Hippocampal formation (tissue), 2 donors: ENCODE data around the gene UGT8.
A peak's percentile ranks its signal among the peaks of the same experiment; 100 is the strongest.
"Not testable (repeated sequence)": the region's sequence is repeated elsewhere in the genome, so short reads cannot be mapped to it uniquely, and the experiment has no call there.

Source experiments
- DNase-seq, 2 donors: peaks; one replicate each; lab custom pipeline; 2025; lab: John Stamatoyannopoulos, UW

Gene UGT8, protein sequence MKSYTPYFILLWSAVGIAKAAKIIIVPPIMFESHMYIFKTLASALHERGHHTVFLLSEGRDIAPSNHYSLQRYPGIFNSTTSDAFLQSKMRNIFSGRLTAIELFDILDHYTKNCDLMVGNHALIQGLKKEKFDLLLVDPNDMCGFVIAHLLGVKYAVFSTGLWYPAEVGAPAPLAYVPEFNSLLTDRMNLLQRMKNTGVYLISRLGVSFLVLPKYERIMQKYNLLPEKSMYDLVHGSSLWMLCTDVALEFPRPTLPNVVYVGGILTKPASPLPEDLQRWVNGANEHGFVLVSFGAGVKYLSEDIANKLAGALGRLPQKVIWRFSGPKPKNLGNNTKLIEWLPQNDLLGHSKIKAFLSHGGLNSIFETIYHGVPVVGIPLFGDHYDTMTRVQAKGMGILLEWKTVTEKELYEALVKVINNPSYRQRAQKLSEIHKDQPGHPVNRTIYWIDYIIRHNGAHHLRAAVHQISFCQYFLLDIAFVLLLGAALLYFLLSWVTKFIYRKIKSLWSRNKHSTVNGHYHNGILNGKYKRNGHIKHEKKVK

DNA sequence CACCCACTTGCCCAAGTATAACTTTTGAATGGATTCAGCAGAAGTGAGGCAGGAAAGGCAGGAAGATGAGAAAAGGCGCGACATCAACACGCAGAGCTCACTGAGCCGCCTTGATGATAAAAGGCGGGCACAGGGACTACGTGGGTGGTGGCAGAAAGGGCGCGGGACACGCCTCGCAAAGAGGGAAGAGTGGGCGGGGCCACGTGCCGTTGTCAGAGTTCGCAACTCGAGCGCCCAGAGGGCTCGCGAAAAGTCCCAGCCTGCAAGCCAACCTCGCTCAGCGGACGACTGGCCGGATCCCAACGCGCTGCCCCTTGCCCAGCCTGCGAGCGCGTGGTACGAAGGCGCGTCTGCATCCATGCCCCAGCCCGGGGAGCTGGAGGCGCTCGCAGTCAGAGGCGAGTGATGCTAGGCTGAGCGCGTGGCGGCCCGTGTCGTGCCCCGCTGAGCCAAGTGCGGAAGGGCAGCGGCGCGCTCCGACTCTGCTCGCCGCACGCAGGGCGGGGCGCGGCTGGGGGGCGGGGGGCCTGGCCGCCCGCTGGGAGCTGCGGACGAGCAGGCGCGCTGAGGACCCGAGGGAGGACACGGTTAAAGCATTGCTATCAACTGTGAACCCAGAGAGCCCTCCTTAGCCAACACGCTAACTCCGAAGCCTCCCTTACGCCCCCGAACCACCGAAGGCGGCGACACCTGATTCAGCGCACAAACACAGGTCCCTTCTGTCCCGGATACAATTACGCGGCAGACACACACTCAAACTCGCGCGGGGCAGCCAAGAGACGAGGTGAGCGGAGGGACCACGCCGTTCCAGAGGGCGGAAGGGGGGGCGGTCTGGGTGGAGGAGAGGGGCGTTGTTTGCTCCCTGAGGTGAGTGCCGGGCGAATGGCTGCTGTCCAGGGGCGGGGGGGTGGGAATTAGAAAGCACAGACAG is at the start of gene UGT8:
Gene UGT8, plus strand, starts transcription at position 617 of the 931 bp plus-strand sequence. CDS start 24,074 bp downstream, outside the sequence.
- peak; percentile 82 to 87 for DNase-seq

DNA sequence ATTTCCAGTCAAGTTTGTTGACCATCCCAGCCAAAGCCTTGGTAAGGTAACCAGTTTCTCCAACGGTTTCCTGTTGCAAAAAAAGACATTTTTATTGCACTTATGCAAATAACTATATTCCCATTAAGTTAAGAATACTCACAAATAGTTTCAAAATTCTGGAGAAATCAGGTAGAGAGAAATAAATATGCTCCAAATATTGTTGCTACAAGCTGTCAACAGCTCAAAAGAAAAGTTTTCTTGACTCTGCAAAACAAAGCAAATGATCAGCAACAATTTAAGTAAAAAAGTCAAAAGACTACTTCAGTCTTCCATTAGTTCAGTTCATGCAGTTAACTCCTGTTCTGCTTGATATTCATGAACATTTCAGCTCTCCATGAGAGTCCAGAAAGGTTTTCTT is 49.0 kb upstream of the UGT8 start:
- DNase-seq, result no peak

DNA sequence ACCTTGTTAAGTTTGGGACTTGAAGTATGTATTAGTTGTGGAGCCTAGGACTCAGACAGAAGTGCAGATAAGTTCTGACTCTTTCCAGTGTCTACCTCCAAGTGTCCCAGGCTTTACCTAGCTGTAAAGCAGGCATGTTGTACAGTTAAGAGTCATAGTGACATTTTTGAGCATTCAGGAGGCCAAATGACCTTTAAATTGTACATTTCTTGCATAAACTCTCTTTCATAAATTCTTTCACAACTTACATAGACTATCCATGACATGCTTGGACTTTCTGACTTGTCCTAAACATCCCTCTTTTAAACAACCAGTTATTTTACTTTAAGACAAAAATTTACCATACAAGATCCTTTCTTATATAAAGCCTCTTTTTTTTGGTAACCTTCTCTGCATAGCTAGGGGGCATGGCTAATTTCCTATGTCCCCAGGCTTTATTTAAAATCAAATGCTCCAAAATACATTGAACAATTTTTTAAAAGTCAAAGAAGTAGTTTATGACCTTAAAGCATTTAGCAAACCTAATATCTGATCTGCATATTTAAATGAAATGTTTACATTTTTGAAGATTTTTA is 40.1 kb upstream of the UGT8 start:
- no peak for DNase-seq

DNA sequence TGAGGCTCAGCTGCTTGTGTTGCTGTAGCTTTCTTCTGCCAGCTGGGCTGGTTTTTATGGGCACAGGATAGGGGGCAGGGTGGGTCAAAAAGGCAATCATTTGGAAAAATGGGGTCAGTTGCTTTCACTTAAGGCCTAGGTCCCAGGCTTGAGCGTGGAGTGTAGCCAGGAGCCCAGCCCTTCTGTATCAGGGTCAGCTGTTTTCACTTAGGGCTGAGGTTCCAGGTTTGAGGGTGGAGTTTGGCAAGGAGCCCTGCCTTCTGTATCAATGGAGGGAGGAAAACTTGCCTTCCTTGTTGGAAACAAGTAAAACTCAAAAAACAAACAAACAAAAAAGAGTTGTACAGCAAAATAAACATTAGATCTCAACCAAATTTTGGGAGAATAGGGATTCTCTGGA is 37.0 kb upstream of the UGT8 start:
- no peak for DNase-seq

DNA sequence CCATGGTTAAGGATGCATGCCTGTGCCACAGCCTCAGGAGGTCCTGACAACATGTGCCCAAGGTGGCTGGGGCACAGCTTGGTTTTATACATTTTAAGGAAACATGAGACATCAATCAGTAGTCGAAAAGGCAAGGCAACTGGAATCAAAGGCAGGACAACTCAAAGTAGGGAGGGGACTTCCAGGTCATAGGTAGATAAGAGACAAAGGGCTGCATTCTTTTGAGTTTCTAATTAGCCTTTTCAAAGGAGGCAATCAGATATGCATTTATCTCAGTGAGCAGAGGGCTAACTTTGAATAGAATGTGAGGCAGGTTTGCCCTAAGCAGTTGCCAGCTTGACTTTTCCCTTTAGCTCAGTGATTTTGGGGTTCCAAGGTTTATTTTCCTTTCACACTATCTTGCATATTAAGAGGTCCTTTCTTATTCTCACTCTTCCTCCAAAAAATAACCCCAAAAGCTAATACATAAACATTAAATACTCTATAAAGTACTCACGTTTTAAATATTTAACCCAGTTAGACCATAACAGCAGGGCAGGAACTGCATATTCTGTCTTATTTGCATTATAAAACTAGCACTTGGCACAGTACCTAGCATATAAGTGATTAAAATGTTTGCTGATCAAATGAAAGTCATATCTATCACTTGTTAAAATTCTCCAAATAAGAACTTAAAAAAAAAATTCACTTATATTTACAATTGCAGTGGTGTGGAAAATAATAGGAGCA is 36.3 kb upstream of the UGT8 start:
- no peak for DNase-seq

DNA sequence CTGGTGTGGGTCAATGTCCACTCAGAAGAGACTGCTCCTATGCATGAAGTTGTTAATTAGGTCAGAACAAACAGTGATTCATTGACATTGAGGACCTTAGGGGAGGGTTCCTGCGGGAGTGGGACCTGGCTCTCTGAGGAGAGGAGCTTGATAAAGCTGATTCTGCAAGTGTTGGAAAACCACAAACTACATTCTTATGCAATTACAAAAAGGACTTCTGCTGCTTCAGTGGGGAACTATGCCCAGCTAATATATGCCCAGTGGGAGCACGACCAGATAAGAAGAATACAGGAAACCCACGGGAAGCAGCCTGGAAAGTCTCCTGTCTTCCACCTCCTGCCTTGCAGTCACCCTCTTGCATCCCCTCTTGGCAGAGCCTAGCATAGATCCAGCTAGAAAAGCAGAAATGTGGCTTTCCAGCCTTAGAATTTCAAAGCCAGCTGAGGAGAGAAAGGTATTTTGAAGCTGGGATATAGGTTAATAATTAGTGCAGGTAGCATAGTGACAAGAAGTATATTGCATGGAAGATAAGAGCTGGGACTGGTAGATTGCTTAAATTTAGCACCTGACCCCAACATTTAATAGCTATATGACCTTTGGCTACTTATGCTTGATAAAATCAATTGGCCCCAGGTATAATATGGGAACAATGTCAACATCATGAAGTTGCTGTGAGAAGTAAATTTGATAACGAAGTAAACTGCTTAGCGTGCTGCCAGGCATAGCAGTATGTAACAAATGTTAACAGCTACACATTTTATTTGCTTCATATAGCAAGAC is 34.9 kb upstream of the UGT8 start:
- no peak for DNase-seq

DNA sequence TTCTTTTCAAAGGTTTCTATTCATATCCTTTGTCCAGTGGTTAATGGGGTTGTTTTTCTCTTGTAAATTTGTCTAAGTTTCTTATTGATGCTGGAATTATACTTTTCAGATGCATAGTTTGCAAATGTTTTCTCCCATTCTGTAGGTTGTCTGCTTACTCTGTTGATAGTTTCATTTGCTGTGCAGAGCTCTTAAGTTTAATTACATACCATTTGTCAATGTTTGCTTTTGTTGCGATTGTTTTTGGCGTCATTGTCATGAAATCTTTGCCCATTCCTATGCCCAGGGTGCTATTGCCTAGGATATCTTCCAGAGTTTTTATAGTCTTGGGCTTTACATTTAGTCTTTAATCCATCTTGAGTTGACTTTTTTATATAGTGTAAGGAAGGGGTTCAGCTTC is 21.2 kb upstream of the UGT8 start:
- no peak for DNase-seq

DNA sequence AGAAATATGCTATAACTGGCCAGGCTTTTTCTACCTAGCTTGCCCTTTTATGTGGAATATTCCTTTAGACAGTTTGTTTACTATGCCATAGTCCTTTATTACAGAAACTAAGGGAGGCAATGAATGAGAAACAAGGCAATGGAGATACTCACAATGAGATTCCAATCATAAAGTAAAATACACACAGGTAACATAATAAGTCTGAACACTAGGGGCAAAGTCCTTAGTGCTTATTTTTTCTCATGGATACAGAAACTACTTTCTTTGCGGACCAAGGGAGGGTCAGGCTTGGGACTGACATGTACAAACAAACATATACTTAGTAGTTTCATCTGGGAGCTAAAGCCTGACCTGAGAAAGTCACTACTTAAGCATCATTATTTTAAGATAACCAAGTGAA is 16.0 kb upstream of the UGT8 start:
- DNase-seq, result no peak

DNA sequence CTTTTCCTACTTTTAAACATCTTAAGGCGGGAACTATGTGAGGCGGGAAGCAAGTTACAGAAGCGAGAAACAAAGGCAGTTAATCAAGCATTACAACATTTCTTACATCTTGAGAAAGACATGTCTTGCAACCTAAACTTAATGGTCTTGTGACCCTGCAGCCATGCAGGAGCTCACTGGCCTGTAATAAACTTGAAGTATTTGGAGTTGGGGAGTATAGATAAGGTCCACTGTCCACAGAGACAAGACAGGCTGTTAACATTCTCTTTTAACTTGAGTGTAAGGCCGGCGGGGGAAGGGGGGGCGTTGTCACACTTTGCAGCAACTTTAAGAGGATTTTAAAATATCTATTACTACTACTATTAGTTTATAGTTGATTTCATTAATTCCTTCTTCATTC is 10.3 kb upstream of the UGT8 start:
- no peak for DNase-seq

DNA sequence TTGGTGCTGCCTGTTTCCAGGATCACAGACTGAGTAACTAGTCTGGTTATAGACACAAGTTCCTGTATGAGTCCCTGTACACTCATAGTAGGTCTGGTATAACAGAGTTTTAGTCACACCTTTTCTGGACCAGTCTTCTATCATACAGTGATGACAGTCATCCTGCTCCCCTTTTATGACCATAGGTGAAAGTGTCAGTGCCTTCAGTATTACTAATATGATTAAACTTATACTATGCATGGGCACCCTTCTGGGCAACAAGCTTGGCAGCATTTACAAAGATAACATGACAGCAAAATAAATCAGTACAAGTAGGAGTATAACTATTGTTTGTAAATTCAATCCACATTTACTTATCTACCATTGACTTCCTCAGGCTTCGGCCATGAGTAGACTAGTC is 8.2 kb upstream of the UGT8 start:
- not testable (repeated sequence) for DNase-seq

DNA sequence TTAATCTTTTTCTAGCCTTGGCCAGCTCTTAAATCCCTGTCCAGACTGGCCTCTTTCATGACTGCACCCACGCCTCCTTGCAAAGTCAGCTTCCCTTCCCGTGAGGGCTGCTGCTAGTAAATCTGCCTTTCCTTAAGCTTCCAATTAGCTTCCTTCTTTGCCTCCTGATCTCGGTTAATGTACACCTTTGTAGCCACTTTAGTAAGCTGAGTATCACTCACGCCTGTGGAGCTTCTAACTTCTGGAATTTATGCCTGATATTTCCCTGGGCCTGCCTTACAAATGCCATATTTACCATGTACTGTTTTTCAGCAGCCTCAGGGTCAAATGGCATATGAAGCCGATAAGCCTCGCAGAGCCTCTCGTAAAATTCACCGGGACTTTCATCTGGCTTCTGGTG is 5.1 kb upstream of the UGT8 start:
- no peak for DNase-seq

DNA sequence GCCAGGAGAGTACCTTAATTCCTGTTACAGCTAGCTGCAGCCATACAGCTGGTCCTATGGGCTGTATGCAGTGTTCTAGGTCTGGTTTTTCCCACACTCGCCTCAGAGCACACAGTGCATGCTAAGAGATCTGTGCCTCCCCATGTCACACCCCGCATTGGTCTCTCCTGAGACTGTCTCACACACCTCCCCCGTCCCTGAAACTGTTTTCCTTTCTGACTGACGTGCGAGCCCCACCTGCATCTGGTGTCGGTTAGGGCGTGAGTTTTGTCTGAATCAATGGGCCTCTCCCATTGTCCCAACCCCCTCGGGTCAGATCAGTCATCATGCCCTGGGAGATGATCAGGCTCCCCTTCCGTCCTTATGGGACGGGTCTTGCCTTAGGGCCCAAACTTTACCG is 3.4 kb upstream of the UGT8 start:
- no peak for DNase-seq

DNA sequence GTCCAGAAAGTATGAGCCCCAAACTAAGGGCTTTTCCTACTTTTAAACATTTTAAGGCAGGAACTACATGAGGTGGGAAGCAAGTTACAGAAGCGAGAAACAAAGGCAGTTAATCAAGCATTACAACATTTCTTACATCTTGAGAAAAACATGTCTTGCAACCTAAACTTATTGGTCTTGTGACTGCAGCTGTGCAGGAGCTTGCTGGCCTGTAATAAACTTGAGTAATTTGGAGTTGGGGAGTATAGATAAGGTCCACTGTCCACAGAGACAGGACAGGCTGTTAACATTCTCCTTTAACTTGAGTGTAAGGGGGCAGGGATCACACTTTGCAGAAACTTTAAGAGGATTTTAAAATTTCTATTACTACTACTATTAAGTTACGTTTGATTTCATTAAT is 2.7 kb upstream of the UGT8 start:
- no peak for DNase-seq

DNA sequence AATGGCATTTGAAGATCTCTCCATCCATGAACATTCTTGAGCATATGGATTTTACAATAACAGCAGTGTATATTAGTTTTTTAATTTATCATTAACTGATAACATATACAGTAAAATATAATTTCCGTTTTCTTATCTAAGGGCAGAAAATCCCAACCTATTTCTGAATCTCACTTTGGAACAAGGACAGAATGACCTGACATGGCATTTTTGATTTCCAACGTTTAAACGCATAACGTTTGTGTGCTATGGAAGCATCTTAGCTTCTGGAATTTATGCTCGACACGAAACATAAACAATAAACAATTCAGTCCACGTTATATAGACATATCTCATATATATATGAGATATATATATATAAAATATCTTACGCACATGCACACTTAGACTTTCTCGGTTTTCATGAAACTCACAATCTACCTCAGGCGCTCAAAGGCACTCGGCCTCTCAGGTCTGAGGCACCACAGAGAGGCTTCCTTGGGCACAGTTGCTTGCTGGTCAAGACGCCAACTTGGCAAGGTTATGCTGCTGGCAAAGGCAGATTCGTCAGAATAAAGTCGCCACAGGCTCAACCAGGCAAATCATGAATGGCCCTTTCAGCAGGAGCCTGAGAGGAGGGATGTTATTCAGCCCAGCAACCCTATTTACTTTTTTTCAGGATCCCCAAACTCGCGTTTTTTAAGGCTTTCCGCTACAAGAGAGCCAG is 1.0 kb upstream of the UGT8 start:
- DNase-seq, result peak; percentile 42 to 64

DNA sequence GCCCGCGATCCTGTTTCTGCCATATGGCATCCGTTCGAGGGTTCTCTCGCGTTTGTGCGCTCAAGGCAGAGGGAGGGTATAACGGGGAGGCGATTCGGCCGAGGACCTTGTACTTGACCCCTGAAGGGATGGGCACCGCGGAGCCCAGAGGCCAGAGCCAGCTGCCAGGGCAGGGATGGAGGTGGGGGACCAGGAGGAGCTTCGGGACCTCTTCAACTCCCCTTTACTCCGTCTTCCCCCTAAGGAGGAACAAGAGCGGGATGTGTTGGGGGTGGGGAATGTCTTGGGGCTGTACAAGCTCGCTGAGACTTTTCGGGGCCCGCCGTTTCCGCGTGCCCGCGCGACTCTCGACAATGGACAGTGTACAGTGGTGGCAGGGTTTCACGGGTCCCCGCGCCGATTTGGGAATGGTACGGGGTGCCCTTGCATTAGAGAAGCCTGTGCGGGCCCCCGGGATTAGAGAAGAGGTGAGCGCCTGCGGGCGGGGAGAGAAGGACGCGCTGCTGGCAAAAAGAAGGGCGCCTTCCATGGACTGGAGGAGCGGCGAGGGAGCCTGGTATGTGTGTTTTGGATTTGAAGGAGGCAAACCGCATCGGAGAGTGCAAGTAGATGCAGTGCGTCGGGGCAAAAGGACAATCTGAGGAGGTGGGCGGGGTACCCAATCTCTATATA is 760 bp downstream of the UGT8 start:
- peak in 1 of 2 donors; percentile 46 for DNase-seq

DNA sequence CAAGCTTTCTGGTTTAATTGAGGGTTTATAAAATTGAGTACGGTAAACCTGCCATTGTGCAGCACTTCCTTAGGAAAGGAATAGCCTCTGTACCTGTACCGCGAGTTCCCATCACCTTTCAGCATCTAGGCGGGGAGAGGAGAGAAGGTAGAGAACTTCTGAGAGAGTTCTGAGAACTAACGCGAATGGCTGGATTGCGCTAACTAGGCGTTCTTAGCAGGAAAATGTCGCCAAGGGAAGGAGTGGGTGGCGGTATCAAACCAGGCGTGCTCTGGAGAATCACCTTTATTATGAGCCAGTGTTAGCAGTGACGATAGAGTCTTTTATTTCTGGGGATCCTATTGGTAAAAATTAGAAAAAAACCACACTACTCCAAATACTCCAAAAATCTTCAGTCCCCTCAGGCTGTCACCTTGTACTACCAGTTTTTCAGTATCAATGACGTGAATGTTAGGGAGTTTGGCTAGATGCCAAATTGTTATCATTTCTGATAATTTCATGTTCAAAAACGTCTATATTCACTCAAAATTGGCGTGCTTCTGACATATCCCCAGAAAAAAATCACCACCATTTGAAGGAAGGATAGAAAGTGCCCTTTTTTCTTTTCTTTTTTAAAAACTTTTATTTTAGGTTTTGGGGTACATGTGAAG is 1.4 kb downstream of the UGT8 start:
- DNase-seq, result no peak

DNA sequence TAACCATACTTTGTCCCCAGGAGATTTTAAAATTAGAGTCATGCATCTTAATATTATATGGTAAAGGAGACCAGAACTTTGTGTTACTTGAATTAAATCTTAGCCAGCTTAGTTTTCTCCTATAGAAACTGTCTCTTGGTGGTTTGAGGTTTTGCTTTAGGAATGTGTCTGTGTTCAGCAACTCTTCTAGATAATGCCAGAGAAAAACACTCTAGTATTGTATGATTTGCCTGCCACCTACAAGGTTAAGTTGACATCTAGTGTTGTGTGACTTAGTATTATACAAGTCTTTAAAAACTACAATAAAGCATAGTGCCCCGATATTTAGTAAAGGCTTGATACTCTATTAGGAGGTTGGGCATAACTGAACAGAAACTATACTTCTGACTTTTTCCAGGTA is 2.1 kb downstream of the UGT8 start:
- DNase-seq, result no peak

DNA sequence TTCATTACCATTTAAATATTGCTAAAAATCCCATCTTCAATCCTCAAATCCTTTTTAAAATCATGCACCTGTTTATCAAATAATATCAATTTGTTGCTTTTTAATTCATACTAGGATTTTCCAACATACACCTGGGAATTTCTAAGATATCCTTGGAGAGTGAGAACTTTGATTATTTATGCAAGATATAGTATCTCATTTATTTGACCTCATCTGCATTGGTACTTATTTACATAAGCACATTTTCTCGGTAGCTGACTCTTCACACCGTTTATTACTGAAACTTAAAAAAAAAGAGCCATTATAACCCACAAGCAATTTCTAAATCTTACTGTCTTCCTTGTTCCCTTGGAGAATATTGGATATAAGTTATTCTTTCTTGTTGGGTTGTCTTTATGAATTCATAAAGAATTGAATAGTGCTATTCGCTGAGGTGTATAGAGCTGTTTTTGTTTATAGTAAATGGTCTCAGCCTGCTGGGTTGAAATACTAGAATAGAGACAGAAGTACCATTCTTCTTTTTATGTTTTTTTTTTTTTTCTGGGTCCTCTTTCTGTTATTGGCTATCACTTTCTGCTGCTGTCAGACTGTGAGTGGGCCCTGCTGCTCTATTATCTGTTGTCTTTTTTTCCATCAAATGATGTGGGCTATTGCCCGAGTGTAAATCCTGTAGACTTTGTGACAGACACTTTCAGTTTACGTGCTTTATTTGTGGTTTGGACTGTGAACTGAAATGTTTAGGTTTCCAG is 2.9 kb downstream of the UGT8 start:
- DNase-seq, result peak in 1 of 2 donors; percentile 83
